Stimulated activated CD8-positive, alpha-beta memory T cell treated with anti-CD3 and anti-CD28 coated beads, Interleukin-7, amount 100 ng/mL, for 48 hours (primary cell): Measurements from ENCODE around the gene PPP2R5C.
"Not testable (repeated sequence)": the region's sequence is repeated elsewhere in the genome, so short reads cannot be mapped to it uniquely, and the experiment has no call there.

Source experiments
- DNase-seq, 2 donors: peaks; one replicate each; pipeline ENCODE4 v3.0.0-alpha.2; 2020; ENCODE audit warnings: low read depth in 1 of 2; ENCODE audit errors: extremely low read depth in 1 of 2

PPP2R5C gene

DNA sequence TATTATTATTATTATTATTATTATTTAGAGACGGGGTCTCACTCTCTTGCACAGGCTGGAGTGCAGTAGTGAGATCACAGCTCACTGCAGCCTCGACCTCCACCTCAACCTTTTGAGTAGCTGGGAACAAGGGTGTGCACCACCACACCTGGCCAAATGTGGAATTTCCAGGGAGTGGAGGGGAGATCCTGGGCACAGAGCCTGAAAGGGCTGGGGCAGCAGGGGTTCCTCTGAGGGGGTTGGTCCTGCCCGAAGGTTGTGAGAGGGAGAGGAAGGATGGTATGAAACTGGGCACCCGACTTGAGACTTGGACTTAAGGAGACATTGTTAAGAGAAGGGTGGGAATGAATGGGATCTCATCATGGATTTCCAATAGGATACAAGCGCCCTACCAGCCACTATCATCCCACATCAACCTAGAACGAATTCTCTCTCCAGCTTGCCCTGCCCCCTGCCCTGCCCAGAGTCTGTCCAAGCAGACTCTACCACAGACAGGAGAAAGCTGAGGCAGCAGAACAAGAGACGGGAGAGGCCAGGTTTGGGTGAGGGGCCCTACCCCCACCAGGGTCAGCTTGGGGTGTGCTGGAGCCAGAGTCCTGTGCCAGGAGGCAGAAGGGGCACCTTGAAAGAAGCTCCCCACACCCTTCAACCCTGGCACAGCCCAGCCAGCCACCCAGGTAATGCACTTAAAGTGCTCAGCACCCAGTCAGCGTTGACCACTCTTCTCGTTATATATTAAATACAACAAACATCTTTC is 200.4 kb downstream of the PPP2R5C start:
- DNase-seq: no peak

DNA sequence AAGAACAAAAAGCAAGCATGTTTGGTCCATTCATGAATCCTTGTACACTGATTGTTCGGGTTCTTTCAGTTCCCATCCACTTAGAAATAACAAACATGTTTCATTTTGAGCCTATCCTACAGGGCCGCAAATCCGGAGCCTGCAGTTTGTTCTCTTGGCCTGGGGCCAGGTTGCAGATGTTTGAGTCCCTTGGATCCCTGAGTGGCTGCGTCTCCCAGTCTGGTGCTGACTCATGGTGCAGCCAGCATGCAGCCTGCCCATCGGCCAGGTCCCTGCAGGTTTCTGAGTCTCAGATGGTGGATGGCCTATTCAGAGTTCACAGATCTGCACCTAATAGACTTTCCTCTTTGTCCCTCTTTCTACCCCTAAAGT is 201.0 kb downstream of the PPP2R5C start:
- DNase-seq: no peak

DNA sequence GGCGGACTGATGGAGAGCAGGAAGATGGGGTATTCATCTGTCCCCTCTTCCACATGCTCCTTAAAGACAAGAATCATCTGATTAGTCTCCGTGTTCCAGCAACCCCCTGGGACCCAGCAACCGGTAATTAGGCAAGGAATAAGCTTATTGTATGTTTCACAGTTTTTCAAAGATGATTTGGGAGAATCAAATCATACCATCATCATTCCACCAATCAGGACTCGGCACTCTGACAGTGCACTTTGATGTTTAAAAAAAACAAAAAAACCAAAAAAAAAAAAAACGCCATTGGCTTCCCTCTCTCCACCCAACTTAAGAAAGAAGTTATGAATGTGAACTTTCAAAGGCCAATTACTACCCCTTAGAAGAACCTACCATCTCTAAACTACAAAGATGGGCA is 201.5 kb downstream of the PPP2R5C start:
- no peak for DNase-seq

DNA sequence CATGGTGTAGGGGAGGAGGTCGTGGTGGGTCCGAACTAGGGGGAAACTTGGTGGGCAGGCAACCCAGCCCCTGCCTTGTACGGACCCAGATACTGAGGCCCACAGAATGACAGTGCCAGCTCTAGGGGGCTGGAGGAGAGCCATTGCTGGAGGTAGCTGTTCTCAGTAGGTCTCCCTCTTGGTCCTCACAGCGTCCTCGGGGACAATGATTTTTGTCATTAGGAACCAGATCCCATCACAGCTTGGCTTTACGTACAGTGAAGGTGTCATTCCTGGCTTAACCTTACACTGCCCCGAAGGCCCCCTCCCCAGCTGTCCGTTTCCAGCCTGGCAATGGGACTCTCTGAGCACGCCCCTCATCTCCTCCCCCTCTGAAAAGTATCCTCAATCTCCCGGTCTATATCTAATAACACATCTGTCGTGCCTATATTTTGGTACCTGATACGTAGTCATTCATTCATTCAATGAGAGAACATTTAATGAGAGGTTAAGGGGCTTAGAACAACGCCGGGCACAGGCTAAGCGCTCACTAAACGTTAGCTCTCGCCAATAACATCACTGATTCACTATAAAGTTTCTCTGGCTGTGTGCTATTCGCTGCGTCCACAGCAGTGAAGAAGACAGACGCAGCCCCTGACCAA is 202.3 kb downstream of the PPP2R5C start:
- no peak for DNase-seq

DNA sequence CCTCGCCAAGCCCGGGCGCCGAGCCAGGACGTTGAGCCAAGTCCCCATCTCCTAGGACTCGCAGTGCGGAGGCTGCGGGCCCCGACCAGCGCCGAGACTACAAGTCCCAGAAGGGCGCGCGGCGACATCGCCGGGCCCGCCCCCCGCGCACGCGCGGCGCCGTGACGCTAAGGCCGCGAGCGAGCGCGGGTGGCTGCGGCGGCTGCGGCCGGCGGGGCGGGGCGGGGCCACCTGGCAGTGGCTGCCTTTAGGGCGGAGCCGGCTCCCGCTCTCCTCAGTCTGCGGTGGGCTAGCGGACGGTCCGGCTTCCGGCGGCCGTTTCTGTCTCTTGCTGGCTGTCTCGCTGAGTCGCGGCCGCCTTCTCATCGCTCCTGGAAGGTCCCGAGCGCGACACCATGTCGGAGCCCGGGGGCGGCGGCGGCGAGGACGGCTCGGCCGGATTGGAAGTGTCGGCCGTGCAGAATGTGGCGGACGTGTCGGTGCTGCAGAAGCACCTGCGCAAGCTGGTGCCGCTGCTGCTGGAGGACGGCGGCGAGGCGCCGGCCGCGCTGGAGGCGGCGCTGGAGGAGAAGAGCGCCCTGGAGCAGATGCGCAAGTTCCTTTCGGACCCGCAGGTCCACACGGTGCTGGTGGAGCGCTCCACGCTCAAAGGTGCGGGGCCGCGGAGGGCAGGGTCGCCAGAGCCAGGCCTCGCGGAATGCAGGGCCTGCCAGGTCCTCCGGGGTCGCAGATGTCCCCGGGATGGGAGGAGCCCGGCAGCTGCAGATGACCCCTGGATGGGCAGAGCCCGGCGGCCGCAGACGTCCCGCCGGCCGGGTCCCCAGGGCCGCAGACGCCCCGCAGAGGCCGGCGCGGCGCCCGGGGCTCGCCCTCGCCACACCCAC is 203.0 kb downstream of the PPP2R5C start, which contains the start of gene DYNC1H1:
Gene DYNC1H1 (plus strand): TSS at position 277 of the 884 bp plus-strand sequence. CDS start 119 bp downstream, at position 396.
- DNase-seq: peak; percentile 75 to 82

DNA sequence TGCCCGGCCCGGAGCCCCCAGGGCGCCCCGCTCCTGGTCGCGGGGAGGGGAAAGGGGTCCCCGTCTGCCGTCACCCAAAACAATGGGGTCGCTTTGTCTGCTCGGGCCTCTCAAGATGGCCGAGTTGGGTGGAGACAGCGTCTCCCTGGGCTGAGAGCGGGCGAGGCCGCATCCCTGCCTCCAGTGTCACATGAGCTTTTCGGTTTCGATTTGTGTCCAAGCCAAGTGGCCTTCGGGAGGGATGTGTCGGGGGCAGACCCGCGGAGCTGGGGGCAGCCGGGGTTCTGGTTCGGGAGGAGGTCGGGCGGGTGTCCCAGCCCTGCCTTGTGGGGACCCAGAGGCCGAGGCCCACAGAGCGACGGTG is 203.7 kb downstream of the PPP2R5C start:
- DNase-seq: peak; percentile 29 to 49

DNA sequence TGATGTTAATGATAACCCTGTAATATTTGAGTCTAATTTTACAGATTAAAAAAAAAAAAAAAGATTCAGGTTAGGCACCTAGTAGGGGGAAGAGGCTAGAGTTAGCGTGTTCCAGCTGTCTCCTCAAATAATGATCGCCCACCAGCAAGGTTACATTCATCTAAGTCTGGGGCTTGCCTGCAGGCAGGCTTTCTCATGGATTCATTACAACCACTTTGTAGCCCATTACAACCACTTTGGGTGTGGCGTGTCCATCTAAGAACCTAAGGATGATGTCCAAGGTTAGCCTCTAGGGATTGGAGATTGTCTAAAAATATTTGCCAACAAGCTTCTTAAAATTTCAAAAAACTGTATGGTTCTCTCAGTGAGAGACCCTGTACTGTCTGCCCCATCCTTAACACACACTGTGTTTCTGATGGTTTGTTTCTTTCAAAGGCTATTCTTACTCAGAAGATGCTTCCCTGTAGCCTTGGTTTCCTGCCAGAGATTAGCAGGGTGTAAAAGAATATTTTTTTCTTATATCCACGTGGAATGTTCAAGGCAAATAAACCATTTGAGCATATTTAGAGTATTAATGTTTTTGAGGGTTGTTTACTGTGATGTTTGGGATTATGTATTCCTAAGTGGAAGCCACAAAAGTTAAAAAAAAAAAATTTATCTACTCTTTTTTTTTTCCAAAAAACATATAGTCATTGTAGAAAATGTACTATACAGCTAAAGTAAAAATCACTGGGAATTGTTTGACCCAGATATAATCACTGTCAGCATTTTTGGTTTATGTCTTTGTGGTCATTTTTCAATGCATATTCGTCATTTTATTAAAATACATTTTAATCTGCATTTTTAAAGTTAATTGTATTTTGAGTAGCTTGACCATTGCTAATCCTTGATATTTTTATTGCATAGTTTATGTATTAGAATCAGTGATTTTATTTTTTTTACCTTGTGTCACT is 204.5 kb downstream of the PPP2R5C start:
- no peak for DNase-seq

DNA sequence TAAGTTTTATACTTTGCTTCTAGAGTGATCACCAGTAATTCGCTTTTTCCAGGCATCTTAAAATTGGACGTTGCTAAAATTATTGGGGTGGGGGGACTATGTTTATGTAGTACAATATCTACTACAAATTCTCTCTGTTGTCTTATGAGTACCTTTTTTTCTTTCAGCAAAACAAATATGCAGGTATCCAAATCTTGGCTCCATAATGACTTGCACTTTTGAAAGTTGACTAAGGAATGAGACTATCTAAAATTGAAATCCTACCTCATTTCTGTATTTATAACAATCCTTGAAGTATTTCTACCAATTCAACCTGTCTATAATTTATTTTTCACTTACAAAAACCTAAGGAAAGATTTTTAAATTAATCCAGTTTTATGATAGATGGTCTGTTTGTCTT is 205.2 kb downstream of the PPP2R5C start:
- DNase-seq: no peak

DNA sequence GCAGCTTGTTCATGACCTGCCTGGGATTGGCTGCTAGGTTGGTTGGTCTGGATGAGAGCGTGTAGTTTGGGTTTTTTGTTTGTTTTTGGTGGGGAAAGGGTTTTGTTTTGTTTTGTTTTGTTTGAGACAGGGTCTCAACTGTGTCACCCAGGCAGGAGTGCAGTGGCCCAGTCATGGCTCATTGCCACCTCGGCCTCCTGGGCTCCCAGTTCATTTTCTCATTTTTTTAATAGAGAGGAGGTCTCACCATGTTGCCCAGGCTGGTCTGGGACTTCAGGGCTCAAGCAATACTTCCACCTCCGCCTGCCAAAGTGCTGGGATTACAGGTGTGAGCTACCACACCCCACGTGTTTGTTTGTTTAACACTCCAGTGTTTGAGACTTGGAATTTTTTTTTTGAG is 206.7 kb downstream of the PPP2R5C start:
- DNase-seq: no peak

DNA sequence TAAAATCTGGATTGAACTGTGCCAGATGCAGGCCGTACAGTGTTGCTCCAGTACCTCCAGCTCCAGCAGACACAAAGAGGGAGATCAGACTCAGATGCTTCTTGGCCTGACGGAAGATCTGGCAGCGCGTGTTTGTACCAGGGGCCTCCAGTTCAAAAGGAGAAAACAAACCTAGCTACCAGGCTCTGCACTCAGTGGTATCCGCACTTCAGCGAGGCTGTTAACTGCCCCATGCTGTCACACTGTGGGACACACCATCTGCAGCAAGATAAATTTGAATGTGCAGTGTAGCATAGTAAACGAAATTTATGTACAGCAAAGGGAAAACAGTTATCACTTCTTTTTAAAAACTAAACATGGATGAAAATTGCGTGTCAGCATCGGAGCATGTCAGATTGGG is 208.0 kb downstream of the PPP2R5C start:
- DNase-seq: no peak

DNA sequence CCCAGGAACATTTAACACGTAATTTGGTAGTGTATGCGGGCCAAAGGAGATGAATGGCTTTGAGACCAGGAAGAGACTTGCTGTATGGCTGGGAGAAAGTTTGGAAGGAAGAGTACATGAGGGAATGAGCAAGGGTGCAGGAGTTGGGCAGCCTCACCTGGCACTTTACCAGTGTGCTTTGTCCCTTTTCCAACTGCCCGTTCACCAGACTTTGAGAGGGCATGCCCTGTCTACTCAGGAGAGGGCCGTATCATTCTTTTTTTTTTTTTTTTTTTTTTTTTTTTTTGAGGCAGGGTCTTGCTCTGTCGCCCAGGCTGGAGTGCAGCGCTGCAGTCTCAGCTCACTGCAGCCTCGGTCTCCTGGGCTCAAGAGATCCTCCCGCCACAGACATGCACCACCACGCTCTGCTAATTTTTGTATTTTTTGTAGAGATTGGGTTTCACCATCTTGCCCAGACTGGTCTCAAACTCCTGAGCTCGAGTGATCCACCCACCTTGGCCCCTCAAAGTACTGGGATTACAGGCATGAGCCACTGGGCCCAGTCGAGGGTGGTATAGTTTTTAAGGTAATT is 209.4 kb downstream of the PPP2R5C start:
- DNase-seq: no peak

DNA sequence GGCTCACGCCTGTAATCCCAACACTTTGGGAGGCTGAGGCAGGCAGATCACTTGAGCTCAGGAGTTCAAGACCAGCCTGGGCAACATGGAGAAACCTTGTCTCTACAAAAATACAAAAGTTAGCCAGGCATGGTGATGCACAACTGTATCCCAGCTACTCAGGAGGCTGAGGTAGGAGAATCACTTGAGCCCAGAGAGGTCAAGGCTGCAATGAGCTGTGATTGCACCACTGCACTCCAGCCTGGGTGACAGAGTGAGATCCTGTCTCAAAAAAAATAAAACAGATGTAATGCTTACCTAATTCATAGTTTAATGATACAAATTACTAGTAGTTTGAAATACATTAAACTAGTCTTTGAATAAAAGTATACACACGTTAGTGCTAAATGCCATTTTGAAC is 209.9 kb downstream of the PPP2R5C start:
- not testable (repeated sequence) for DNase-seq

DNA sequence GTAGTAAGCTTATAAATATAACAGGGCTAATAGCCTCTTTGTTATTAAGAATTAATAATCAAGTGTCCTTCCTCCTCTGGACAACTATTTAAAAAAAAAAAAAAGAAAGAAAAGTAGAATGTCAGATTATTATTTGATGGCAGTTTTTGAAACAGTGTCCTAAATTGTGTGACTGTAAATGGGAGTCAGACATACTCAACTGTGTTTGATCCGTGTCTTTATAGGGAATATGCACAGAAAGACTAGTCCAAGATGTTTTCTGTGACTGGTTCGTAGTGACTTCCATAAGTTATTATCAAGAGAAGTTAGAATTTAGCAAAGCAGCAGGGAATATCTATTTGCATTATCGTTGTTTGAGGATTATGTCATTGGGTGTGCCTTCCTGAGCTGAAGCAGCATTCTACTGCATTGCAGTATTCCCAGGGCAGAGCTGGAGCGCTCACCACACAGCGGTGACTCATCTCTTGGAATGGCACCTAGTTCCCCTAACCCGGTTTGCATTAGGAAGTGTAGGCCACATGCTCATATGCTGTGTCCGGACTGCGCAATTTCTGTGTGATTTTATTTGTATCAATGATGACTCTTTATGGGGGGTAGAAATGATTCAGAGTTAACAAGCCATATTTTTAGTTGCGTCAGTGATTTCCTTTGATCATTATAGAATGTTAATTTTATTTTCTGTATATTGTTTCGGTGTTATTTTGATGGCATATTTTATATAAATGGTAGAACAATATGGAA is 210.8 kb downstream of the PPP2R5C start:
- no peak for DNase-seq

DNA sequence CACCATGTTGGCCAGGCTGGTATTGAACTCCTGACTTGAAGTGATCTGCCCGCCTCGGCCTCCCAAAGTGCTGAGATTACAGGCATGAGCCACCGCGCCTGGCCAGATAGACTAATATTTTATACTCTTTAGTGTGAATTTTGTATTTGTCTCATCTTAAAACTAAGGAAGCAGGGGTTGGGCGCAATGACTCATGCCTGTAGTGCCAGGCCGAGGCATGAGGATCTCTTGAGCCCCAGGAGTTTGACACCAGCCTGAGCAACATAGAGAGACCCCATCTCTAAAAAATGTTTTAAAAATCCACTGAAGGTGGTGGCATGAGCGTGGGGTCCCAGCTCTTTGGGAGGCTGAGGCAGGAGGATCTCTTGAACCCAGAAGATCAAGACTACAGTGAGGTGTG is 211.8 kb downstream of the PPP2R5C start:
- no peak for DNase-seq

DNA sequence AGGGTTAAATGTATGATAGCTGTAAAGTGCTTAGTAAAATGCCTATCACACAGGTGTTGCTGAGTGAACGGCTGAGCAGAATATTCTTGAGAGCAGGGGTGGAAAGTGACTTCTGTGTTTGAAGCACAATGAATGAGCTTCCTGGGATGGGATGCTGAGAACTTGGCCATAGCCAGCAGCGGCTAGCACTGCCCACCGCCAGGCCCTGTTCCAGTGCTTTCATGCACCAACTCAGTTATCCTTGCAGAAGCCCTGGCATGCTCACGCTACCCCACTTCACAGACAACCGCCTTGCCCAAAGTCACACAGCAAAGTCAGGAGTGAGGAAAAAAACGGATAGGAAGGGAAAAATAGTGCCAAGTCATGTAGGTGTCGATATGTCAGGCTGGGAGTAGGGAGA is 213.7 kb downstream of the PPP2R5C start:
- DNase-seq: no peak
